NCI-H446 treated with DMSO at 0.1 percent for 48 hours (cell line): Measurements from ENCODE around the gene MKNK1.

Experiments
- DNase-seq: peaks from one replicate; lab custom pipeline; 2025; lab: John Stamatoyannopoulos, UW

MKNK1 gene

GRCh38 chr1:46595127-46595526 lies 8.9 kb downstream of the MKNK1 start:
- DNase-seq = no peak

GRCh38 chr1:46594063-46594462 lies 10.0 kb downstream of the MKNK1 start:
- DNase-seq = no peak

GRCh38 chr1:46592823-46593222 lies 11.2 kb downstream of the MKNK1 start:
- no peak for DNase-seq

GRCh38 chr1:46589529-46589928 lies 14.5 kb downstream of the MKNK1 start:
- no peak for DNase-seq

- no peak for DNase-seq
Observed at GRCh38 chr1:46587069-46587468, 17.0 kb downstream of the MKNK1 start.

- DNase-seq = no peak
Observed at GRCh38 chr1:46585312-46585938, 18.6 kb downstream of the MKNK1 start.

GRCh38 chr1:46583494-46583893 lies 20.6 kb downstream of the MKNK1 start:
- DNase-seq = no peak

- DNase-seq = no peak
Observed at GRCh38 chr1:46582972-46583371, 21.1 kb downstream of the MKNK1 start.

- DNase-seq = no peak
Observed at GRCh38 chr1:46581681-46582455, 22.2 kb downstream of the MKNK1 start.

GRCh38 chr1:46580140-46580903 lies 23.7 kb downstream of the MKNK1 start:
- no peak for DNase-seq

GRCh38 chr1:46577671-46578070 lies 26.4 kb downstream of the MKNK1 start:
- no peak for DNase-seq

- DNase-seq = no peak
Observed at GRCh38 chr1:46576596-46576995, 27.5 kb downstream of the MKNK1 start.

GRCh38 chr1:46575778-46576177 lies 28.3 kb downstream of the MKNK1 start:
- DNase-seq = no peak

- no peak for DNase-seq
Observed at GRCh38 chr1:46575300-46575699, 28.8 kb downstream of the MKNK1 start.

GRCh38 chr1:46571691-46572225 lies 32.3 kb downstream of the MKNK1 start:
- DNase-seq = no peak

GRCh38 chr1:46569884-46570725 lies 34.0 kb downstream of the MKNK1 start:
- DNase-seq = no peak

GRCh38 chr1:46569116-46569515 lies 35.0 kb downstream of the MKNK1 start:
- DNase-seq = no peak

GRCh38 chr1:46568461-46568891 lies 35.6 kb downstream of the MKNK1 start:
- DNase-seq = no peak

- DNase-seq = no peak
Observed at GRCh38 chr1:46563341-46563740, 40.7 kb downstream of the MKNK1 start.

- no peak for DNase-seq
Observed at GRCh38 chr1:46562498-46562897, 41.6 kb downstream of the MKNK1 start.

GRCh38 chr1:46558966-46559365 lies 45.1 kb downstream of the MKNK1 start:
- no peak for DNase-seq
